Spinal cord (tissue), 10 donors: ENCODE data around the gene CD40LG. TPM values are rescaled to one million over a fixed set of nuclear protein-coding genes. Genes with fewer than 3 reads are reported as not detected.

Experiments used
- DNase-seq, 6 donors: peaks; one replicate each; pipeline versions ENCODE4 v3.0.0 to v3.0.0-alpha.2; 2013 to 2015; ENCODE audit warnings: low spot score in 6 of 6, low read depth in 4 of 6
- H3K27ac ChIP-seq: one replicate; pipeline ENCODE4 v1.5.1; 2013; ENCODE audit warnings: low read depth, low read length, control low read depth
- H3K27me3 ChIP-seq: one replicate; pipeline ENCODE4 v1.6.1; 2013; ENCODE audit warnings: low read length; ENCODE audit not compliant: control insufficient read depth, insufficient read depth
- H3K36me3 ChIP-seq: one replicate; pipeline ENCODE4 v1.6.1; 2013; ENCODE audit warnings: low read length; ENCODE audit not compliant: control insufficient read depth, insufficient read depth
- H3K4me1 ChIP-seq: one replicate; pipeline ENCODE4 v1.6.1; 2013; ENCODE audit warnings: low read length; ENCODE audit not compliant: control insufficient read depth, insufficient read depth
- H3K4me3 ChIP-seq: one replicate; pipeline ENCODE4 v1.5.1; 2013; ENCODE audit warnings: low read depth, low read length, control low read depth
- H3K9me3 ChIP-seq: one replicate; pipeline ENCODE4 v1.6.1; 2013; ENCODE audit warnings: low read length; ENCODE audit not compliant: control insufficient read depth, insufficient read depth
- WGBS: methylation state at CpG from one replicate; pipeline ENCODE4 v1.1.5; 2013; ENCODE audit warnings: missing lambda C conversion rate; ENCODE audit not compliant: insufficient coverage; 5-methylcytosine and 5-hydroxymethylcytosine counted together
- polyA plus RNA-seq, 2 donors: library from polyadenylated mRNA; unstranded; fragments of 120-200 nt; gene quantifications; one replicate each; pipeline ENCODE4 v1.2.1, GENCODE V29; 2013; ENCODE audit not compliant: insufficient read length in 2 of 2
- total RNA-seq, 2 donors: library from RNA; depleted of rRNA in 1 of 2; stranded (reverse); fragments of 120-200 nt in 1 of 2; fragments of >200 nt in 1 of 2; gene quantifications; one replicate each; pipeline versions ENCODE4 v1.2.3 to v1.2.4, GENCODE V29; 2013 to 2014
- donor health status: healthy.

CD40LG gene
- total and polyA plus RNA-seq, 4 donors = 0.10 TPM; not detected in 3

GRCh38 chrX:136623396-136623795, 24.6 kb upstream of the CD40LG start:
- no CpG with 5 or more reads among the region's 1 CpG for WGBS
- Histone ChIP-seq H3K27ac (no peak overlapping the region), H3K27me3 (peaks cover under 1% of the 10 kb centered on the region), H3K9me3 (no peaks in the 10 kb centered on the region), H3K4me3 (no peak overlapping the region), H3K36me3 (no peaks in the 10 kb centered on the region), H3K4me1 (no peaks in the 10 kb centered on the region)
- no peak for DNase-seq

GRCh38 chrX:136625246-136625645, 22.7 kb upstream of the CD40LG start:
- H3K36me3 ChIP-seq = no peaks in the 10 kb centered on the region
- H3K4me1 ChIP-seq = no peaks in the 10 kb centered on the region
- H3K27me3 ChIP-seq = peaks cover 3% of the 10 kb centered on the region
- H3K9me3 ChIP-seq = no peaks in the 10 kb centered on the region
- H3K4me3 ChIP-seq = no peak overlapping the region
- WGBS = 50% methylated on average over 1 of the region's 2 CpGs
- no peak for DNase-seq
- H3K27ac ChIP-seq = no peak overlapping the region

- WGBS = no CpG with 5 or more reads among the region's 2 CpGs
- no peaks in the 10 kb centered on the region for H3K9me3 ChIP-seq
- DNase-seq = no peak
- no peaks in the 10 kb centered on the region for H3K4me1 ChIP-seq
- no peak overlapping the region for H3K27ac ChIP-seq
- no peaks in the 10 kb centered on the region for H3K36me3 ChIP-seq
- peaks cover 3% of the 10 kb centered on the region for H3K27me3 ChIP-seq
- H3K4me3 ChIP-seq = no peak overlapping the region
Observed at GRCh38 chrX:136626237-136626636, 21.7 kb upstream of the CD40LG start.

- Histone ChIP-seq H3K27ac (no peak overlapping the region), H3K4me3 (no peak overlapping the region), H3K4me1 (no peaks in the 10 kb centered on the region), H3K36me3 (no peaks in the 10 kb centered on the region), H3K9me3 (no peaks in the 10 kb centered on the region), H3K27me3 (peaks cover 3% of the 10 kb centered on the region)
- DNase-seq = no peak
- no CpG with 5 or more reads among the region's 1 CpG for WGBS
Observed at GRCh38 chrX:136626891-136627290, 21.1 kb upstream of the CD40LG start.

GRCh38 chrX:136627409-136627808, 20.5 kb upstream of the CD40LG start:
- H3K36me3 ChIP-seq = no peaks in the 10 kb centered on the region
- no CpG with 5 or more reads among the region's 4 CpGs for WGBS
- no peaks in the 10 kb centered on the region for H3K9me3 ChIP-seq
- no peak overlapping the region for H3K4me3 ChIP-seq
- no peaks in the 10 kb centered on the region for H3K4me1 ChIP-seq
- peaks cover 3% of the 10 kb centered on the region for H3K27me3 ChIP-seq
- DNase-seq = no peak
- H3K27ac ChIP-seq = no peak overlapping the region

- Histone ChIP-seq H3K4me3 (no peak overlapping the region), H3K27me3 (peaks cover 3% of the 10 kb centered on the region), H3K9me3 (no peaks in the 10 kb centered on the region), H3K4me1 (no peaks in the 10 kb centered on the region), H3K36me3 (no peaks in the 10 kb centered on the region), H3K27ac (no peak overlapping the region)
- WGBS = 57% methylated on average over 2 of the region's 6 CpGs
- DNase-seq = no peak
Observed at GRCh38 chrX:136629084-136629750, 18.7 kb upstream of the CD40LG start.

- no peak overlapping the region for H3K27ac ChIP-seq
- H3K27me3 ChIP-seq = peaks cover 3% of the 10 kb centered on the region
- no peaks in the 10 kb centered on the region for H3K36me3 ChIP-seq
- H3K4me1 ChIP-seq = no peaks in the 10 kb centered on the region
- H3K9me3 ChIP-seq = no peaks in the 10 kb centered on the region
- no peak overlapping the region for H3K4me3 ChIP-seq
- no peak for DNase-seq
- WGBS = 25% methylated on average over 1 of the region's 1 CpG
Observed at GRCh38 chrX:136630881-136631280, 17.1 kb upstream of the CD40LG start.

GRCh38 chrX:136635235-136635634, 12.7 kb upstream of the CD40LG start:
- no peak for DNase-seq
- no peaks in the 10 kb centered on the region for H3K36me3 ChIP-seq
- H3K27ac ChIP-seq = no peak overlapping the region
- H3K9me3 ChIP-seq = no peaks in the 10 kb centered on the region
- no peaks in the 10 kb centered on the region for H3K4me1 ChIP-seq
- peaks cover 2% of the 10 kb centered on the region for H3K27me3 ChIP-seq
- 79% methylated on average over 3 of the region's 6 CpGs for WGBS
- H3K4me3 ChIP-seq = no peak overlapping the region

- Histone ChIP-seq H3K4me3 (no peak overlapping the region), H3K9me3 (no peaks in the 10 kb centered on the region), H3K27me3 (peaks cover 2% of the 10 kb centered on the region), H3K4me1 (no peaks in the 10 kb centered on the region), H3K27ac (no peak overlapping the region), H3K36me3 (no peaks in the 10 kb centered on the region)
- 0% methylated on average over 1 of the region's 3 CpGs for WGBS
- DNase-seq = peak in 1 of 6 donors; percentile 10
Observed at GRCh38 chrX:136636121-136636520, 11.8 kb upstream of the CD40LG start.

GRCh38 chrX:136639506-136640176, 8.3 kb upstream of the CD40LG start:
- WGBS = 77% methylated on average over 7 of the region's 8 CpGs
- H3K27me3 ChIP-seq = peaks cover 2% of the 10 kb centered on the region

More at GRCh38 chrX:136639506-136640176, 8.3 kb upstream of the CD40LG start:
- Histone ChIP-seq H3K4me3 (no peak overlapping the region), H3K36me3 (no peaks in the 10 kb centered on the region), H3K4me1 (no peaks in the 10 kb centered on the region), H3K27ac (no peak overlapping the region), H3K9me3 (no peaks in the 10 kb centered on the region)
- no peak for DNase-seq
